Smooth muscle cell (in vitro differentiated cells): ENCODE results near the gene METTL16. TPM values are rescaled to one million over a fixed set of nuclear protein-coding genes. Genes with fewer than 3 reads are reported as not detected.

Experiments used
- DNase-seq: peaks from one replicate; lab custom pipeline; 2025; ENCODE audit not compliant: unreplicated experiment; lab: John Stamatoyannopoulos, UW
- H2AFZ ChIP-seq: fragments of 200-600 bp; sonication (generic); 2 replicates; pipeline ENCODE4 v1.6.0; 2016; ENCODE audit warnings: antibody characterized with exemption, low read depth, mild to moderate bottlenecking
- H3F3A ChIP-seq: fragments of 200-600 bp; sonication (generic); 2 replicates; pipeline ENCODE4 v1.6.0; 2017; ENCODE audit warnings: antibody characterized with exemption, low read depth
- H3K27ac ChIP-seq: fragments of 200-600 bp; sonication (generic); 2 replicates; pipeline ENCODE4 v1.5.1; 2016; ENCODE audit warnings: low read depth, mild to moderate bottlenecking
- H3K27me3 ChIP-seq: fragments of 200-600 bp; sonication (generic); 2 replicates; pipeline ENCODE4 v1.6.1; 2016; ENCODE audit warnings: low read depth, mild to moderate bottlenecking
- H3K36me3 ChIP-seq: fragments of 200-600 bp; sonication (generic); 2 replicates; pipeline ENCODE4 v1.5.1; 2016; ENCODE audit warnings: low read depth
- H3K4me1 ChIP-seq: fragments of 200-600 bp; sonication (generic); 2 replicates; pipeline ENCODE4 v1.5.1; 2016; ENCODE audit warnings: low read depth
- H3K4me2 ChIP-seq: fragments of 200-600 bp; sonication (generic); 2 replicates; pipeline ENCODE4 v1.6.0; 2016; ENCODE audit warnings: mild to moderate bottlenecking
- H3K4me3 ChIP-seq: fragments of 200-600 bp; sonication (generic); 2 replicates; pipeline ENCODE4 v1.5.1; 2016; ENCODE audit warnings: mild to moderate bottlenecking
- H3K79me2 ChIP-seq: fragments of 200-600 bp; sonication (generic); 2 replicates; pipeline ENCODE4 v1.6.0; 2016; ENCODE audit warnings: low read depth, mild to moderate bottlenecking
- H3K9ac ChIP-seq: fragments of 200-600 bp; sonication (generic); 2 replicates; pipeline ENCODE4 v1.6.0; 2016; ENCODE audit warnings: low read depth
- H3K9me3 ChIP-seq: fragments of 200-600 bp; sonication (generic); replicated peaks from 2 replicates; pipeline ENCODE4 v1.5.1; 2016; ENCODE audit warnings: low read depth
- H4K20me1 ChIP-seq: fragments of 200-600 bp; sonication (generic); 2 replicates; pipeline ENCODE4 v1.6.0; 2016; ENCODE audit warnings: low read depth
- CTCF ChIP-seq: fragments of 200-600 bp; sonication (generic); IDR thresholded peaks from 2 replicates; pipeline ENCODE4 v1.5.1; 2017; ENCODE audit warnings: borderline replicate concordance, mild to moderate bottlenecking, antibody characterized with exemption; ENCODE audit not compliant: insufficient read depth, poor library complexity, severe bottlenecking
- WGBS: methylation state at CpG from one replicate; pipeline ENCODE4 v1.1.7; 2016; ENCODE audit warnings: low lambda C conversion rate; 5-methylcytosine and 5-hydroxymethylcytosine counted together
- polyA plus RNA-seq: library from polyadenylated mRNA; unstranded; fragments of >200 nt; fragmentation: Nextera tagmentation; extraction: Ambion mirVana; gene quantifications from 2 replicates; pipeline ENCODE4 v1.2.1, GENCODE V29; 2016
- total RNA-seq: library from RNA; depleted of rRNA; stranded (reverse); fragments of >200 nt; gene quantifications from 2 replicates; pipeline ENCODE4 v1.2.3, GENCODE V29; 2014

METTL16 gene
- total and polyA plus RNA-seq, 2 experiments from 2014 or later, result 16.8 to 27.4 TPM

- no peak for DNase-seq
- H3K4me2 ChIP-seq, result no peak overlapping the region
- 88% methylated on average over 3 of the region's 3 CpGs for WGBS
- H3K27me3 ChIP-seq, result no peaks in the 10 kb centered on the region
- no peaks in the 10 kb centered on the region for H3K9me3 ChIP-seq
- H3K4me3 ChIP-seq, result no peak overlapping the region
- no peaks in the 10 kb centered on the region for H3K4me1 ChIP-seq
- H3K79me2 ChIP-seq, result peaks cover 7% of the 10 kb centered on the region
- H3K36me3 ChIP-seq, result no peaks in the 10 kb centered on the region
- no peak overlapping the region for H3K9ac ChIP-seq
- H2AFZ ChIP-seq, result no peak overlapping the region
- H3F3A ChIP-seq, result no peaks in the 10 kb centered on the region
- no peak for TF ChIP-seq CTCF
- H3K27ac ChIP-seq, result no peak overlapping the region
- H4K20me1 ChIP-seq, result peaks cover 50% of the 10 kb centered on the region
These were observed 33.2 kb downstream of the METTL16 start for GRCh38 chr17:2478458-2478857.

- no peak overlapping the region for H3K27ac ChIP-seq
- no peaks in the 10 kb centered on the region for H3K27me3 ChIP-seq
- no peak for TF ChIP-seq CTCF
- no peaks in the 10 kb centered on the region for H3K9me3 ChIP-seq
- H3K36me3 ChIP-seq, result no peaks in the 10 kb centered on the region
- H3K4me1 ChIP-seq, result no peaks in the 10 kb centered on the region
- peaks cover 17% of the 10 kb centered on the region for H4K20me1 ChIP-seq
- H3K9ac ChIP-seq, result no peak overlapping the region
- DNase-seq, result no peak
- H3K4me2 ChIP-seq, result no peak overlapping the region
- H2AFZ ChIP-seq, result no peak overlapping the region
- H3F3A ChIP-seq, result no peaks in the 10 kb centered on the region
- H3K4me3 ChIP-seq, result no peak overlapping the region
- no peaks in the 10 kb centered on the region for H3K79me2 ChIP-seq
- 96% methylated on average over 14 of the region's 14 CpGs for WGBS
These were observed 36.6 kb downstream of the METTL16 start for GRCh38 chr17:2475056-2475455.

GRCh38 chr17:2474371-2474770 lies 37.3 kb downstream of the METTL16 start:
- DNase-seq, result no peak
- no peaks in the 10 kb centered on the region for H3F3A ChIP-seq
- H3K27ac ChIP-seq, result no peak overlapping the region
- H3K79me2 ChIP-seq, result no peaks in the 10 kb centered on the region
- no peak overlapping the region for H2AFZ ChIP-seq
- no peak overlapping the region for H3K9ac ChIP-seq
- WGBS, result 98% methylated on average over 9 of the region's 9 CpGs
- H3K36me3 ChIP-seq, result no peaks in the 10 kb centered on the region
- H3K4me3 ChIP-seq, result no peak overlapping the region
- no peaks in the 10 kb centered on the region for H3K27me3 ChIP-seq
- H3K9me3 ChIP-seq, result no peaks in the 10 kb centered on the region
- peaks cover 13% of the 10 kb centered on the region for H4K20me1 ChIP-seq
- TF ChIP-seq CTCF, result no peak
- no peak overlapping the region for H3K4me2 ChIP-seq
- no peaks in the 10 kb centered on the region for H3K4me1 ChIP-seq

GRCh38 chr17:2468270-2468669 lies 43.4 kb downstream of the METTL16 start:
- 97% methylated on average over 4 of the region's 4 CpGs for WGBS

More at GRCh38 chr17:2468270-2468669, 43.4 kb downstream of the METTL16 start:
- Histone ChIP-seq H3K9me3 (no peaks in the 10 kb centered on the region), H3K36me3 (peaks cover 9% of the 10 kb centered on the region), H3K27me3 (no peaks in the 10 kb centered on the region), H4K20me1 (no peaks in the 10 kb centered on the region), H3K27ac (no peak overlapping the region), H3K4me1 (no peaks in the 10 kb centered on the region), H2AFZ (no peak overlapping the region), H3K9ac (no peak overlapping the region), H3K4me2 (no peak overlapping the region), H3F3A (no peaks in the 10 kb centered on the region), H3K79me2 (no peaks in the 10 kb centered on the region), H3K4me3 (no peak overlapping the region)
- no peak for TF ChIP-seq CTCF
- DNase-seq, result no peak
